NB4 (cell line): ENCODE data around the gene PIP5K1B.

Experiments used
- CTCF ChIP-seq: IDR thresholded peaks from one replicate; pipeline ENCODE4 v1.5.1; 2012; ENCODE audit warnings: low read depth, low read length
- MAX ChIP-seq: IDR thresholded peaks from 2 replicates; pipeline ENCODE4 v1.6.1; 2011; ENCODE audit warnings: low read depth, low read length
- MYC ChIP-seq: IDR thresholded peaks from 2 replicates; pipeline ENCODE4 v1.6.1; 2011; ENCODE audit warnings: low read depth, low read length
- POLR2A ChIP-seq: IDR thresholded peaks from 2 replicates; pipeline ENCODE4 v1.6.1; 2011; ENCODE audit warnings: mild to moderate bottlenecking; ENCODE audit not compliant: insufficient read length; ENCODE audit errors: extremely low read depth

GRCh38 chr9:68940573-68940972 is 235.5 kb downstream of the PIP5K1B start:
- TF ChIP-seq POLR2A: no peak
- no peak for TF ChIP-seq CTCF
- no peak for TF ChIP-seq MAX
- TF ChIP-seq MYC: no peak
